HG03159 (cell line): Measurements from ENCODE around the gene ATP9B.

Experiments
- ATAC-seq: cut with Tn5 transposase; IDR thresholded peaks from one replicate; pipeline ENCODE4 v1.9.1; 2021; ENCODE audit warnings: mild to moderate bottlenecking, moderate library complexity; ENCODE audit not compliant: unreplicated experiment

ATP9B gene, protein sequence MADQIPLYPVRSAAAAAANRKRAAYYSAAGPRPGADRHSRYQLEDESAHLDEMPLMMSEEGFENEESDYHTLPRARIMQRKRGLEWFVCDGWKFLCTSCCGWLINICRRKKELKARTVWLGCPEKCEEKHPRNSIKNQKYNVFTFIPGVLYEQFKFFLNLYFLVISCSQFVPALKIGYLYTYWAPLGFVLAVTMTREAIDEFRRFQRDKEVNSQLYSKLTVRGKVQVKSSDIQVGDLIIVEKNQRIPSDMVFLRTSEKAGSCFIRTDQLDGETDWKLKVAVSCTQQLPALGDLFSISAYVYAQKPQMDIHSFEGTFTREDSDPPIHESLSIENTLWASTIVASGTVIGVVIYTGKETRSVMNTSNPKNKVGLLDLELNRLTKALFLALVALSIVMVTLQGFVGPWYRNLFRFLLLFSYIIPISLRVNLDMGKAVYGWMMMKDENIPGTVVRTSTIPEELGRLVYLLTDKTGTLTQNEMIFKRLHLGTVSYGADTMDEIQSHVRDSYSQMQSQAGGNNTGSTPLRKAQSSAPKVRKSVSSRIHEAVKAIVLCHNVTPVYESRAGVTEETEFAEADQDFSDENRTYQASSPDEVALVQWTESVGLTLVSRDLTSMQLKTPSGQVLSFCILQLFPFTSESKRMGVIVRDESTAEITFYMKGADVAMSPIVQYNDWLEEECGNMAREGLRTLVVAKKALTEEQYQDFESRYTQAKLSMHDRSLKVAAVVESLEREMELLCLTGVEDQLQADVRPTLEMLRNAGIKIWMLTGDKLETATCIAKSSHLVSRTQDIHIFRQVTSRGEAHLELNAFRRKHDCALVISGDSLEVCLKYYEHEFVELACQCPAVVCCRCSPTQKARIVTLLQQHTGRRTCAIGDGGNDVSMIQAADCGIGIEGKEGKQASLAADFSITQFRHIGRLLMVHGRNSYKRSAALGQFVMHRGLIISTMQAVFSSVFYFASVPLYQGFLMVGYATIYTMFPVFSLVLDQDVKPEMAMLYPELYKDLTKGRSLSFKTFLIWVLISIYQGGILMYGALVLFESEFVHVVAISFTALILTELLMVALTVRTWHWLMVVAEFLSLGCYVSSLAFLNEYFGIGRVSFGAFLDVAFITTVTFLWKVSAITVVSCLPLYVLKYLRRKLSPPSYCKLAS

GRCh38 chr18:79068937-79069716 is at the start of gene ATP9B:
ATP9B (plus strand) TSS chr18:79069394; CDS start chr18:79069411, 17 bp downstream.
- ATAC-seq = peak; percentile 80

GRCh38 chr18:79019881-79020280 is 49.3 kb upstream of the ATP9B start:
- no peak for ATAC-seq

GRCh38 chr18:79022603-79023002 is 46.6 kb upstream of the ATP9B start:
- ATAC-seq = no peak

- ATAC-seq = no peak
Measured at GRCh38 chr18:79026491-79026890, 42.7 kb upstream of the ATP9B start.

- no peak for ATAC-seq
Measured at GRCh38 chr18:79030680-79031079, 38.5 kb upstream of the ATP9B start.

DNA sequence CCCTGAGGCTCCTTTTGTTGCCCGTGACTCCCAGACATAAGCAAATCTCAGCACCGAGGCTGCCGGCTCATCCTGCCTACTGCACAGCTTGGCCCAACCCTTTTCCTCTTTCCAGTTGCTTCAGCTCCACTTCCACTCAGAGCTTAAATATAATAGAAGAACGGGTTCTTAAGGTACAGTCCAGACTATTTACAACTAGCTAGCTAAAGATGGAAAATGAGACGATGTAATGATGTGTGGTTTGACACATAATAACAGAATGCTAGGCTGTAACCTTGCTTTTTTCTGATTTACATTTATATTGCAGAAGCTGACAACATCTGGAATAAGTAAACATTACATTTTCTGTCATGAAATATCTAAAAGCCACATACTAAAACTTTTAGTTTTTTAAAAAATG is 26.9 kb upstream of the ATP9B start:
- ATAC-seq = no peak

DNA sequence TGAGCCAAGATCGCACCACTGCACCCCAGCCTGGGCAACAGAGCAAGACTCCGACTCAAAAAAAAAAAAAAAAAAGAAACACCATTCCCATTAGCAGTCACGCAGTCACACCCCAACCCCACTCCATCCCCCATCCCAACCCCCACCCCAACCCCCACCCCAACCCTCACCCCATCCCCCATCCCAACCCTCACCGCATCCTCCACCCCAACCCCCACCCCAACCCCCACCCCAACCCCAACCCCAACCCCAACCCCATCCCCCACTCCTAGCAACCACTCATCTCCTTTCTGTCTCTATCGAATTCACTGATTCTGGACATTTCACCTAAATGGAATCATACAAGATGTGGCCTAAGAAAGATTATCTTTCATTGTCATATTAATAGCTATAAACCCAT is 25.9 kb upstream of the ATP9B start:
- no peak for ATAC-seq

DNA sequence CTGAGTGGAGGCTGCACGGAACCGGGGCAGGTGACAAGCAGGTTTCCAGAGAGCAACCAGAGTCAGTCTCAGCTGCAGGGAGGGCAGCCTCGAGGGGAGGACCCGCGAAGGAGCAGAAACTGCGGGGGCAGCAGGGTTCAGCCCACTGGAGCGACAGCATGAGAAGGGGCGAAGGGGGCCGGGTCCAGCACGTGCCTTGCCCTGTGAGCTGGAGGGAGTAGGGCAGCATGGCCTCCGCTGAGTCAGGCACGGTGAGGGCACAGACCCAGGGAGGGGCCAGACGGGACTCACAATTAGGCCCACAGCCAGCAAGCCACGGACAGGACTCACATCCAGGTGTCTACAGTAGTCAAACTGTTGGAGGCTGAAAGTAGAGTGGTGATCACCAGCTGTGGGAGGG is 22.7 kb upstream of the ATP9B start:
- no peak for ATAC-seq

DNA sequence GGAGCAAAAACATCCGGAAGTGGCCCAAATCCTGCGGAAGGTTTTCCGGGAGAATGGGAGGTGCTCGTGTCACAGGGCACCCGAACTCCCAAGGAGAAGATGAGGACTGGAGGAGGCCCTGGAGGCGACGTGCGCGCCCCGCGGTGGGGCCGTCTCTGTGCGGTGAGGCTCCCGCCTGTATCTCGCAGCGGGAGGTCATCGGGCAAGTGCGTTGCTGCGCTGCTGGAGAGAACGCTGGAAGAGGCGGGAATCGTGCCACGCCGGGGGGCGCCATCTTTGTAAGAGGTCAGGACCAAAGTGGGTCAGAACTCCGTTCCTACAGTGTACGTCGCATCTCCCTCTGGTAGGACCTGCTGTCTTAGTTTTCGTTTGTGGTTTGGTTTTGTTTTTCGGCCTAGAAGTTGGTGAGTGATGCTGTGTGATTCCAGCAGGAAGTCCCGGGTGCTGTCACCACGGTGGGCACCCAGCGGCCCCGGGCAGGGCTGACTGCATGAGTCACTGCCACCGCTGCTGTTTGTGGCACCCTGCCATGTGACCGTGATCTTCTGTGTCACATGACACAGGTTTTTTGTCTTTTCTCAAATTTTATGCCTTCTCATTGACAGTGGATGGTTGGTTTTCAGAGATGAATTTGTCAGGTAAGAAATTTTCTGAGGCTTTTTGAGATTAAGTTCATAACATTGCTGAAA is 21.5 kb upstream of the ATP9B start:
- ATAC-seq = no peak

DNA sequence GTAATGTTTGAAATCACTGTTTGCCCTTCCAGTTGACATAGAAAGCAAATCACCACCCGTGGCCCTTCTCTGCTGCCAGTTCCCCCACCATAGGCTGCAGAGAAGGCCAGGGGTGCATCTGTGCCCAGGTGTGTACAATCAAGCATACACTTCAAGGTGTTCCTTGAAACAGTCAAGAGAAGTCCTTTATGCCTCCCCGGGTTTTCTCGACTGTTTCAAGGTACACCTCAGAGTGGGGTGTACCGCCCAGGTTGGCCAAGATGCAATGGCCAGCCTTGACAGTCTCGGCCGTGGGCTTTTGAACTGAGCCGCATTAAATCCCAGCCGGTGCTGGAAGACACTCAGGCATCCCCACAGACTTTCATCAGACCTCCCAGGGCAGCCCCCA is 21.0 kb upstream of the ATP9B start:
- no peak for ATAC-seq

GRCh38 chr18:79049506-79049905 is 19.7 kb upstream of the ATP9B start:
- no peak for ATAC-seq

GRCh38 chr18:79050005-79050404 is 19.2 kb upstream of the ATP9B start:
- ATAC-seq = no peak

- no peak for ATAC-seq
Measured at GRCh38 chr18:79056827-79057367, 12.3 kb upstream of the ATP9B start.

GRCh38 chr18:79058007-79058406 is 11.2 kb upstream of the ATP9B start:
- peak; percentile 91 for ATAC-seq

- no peak for ATAC-seq
Measured at GRCh38 chr18:79062806-79063205, 6.4 kb upstream of the ATP9B start.

DNA sequence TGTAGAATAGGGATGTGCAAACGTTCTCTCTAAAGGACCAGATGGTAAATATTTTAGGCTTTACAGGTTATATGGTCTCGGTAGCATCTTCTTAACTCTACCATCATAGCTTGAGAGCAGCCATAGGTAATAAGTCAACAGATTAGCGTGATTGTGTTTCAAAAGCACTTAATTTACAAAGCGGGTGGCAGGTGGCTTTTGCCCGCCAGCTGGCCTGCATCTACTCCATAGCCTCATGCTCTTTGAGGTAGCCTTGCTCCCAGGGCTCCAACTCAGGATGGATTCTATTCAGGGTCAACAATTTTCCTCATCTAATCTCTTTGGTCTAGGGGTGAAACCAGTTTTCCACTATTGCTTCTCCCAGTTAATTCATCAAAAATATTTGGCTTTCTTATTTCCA is 5.0 kb upstream of the ATP9B start:
- ATAC-seq = no peak

DNA sequence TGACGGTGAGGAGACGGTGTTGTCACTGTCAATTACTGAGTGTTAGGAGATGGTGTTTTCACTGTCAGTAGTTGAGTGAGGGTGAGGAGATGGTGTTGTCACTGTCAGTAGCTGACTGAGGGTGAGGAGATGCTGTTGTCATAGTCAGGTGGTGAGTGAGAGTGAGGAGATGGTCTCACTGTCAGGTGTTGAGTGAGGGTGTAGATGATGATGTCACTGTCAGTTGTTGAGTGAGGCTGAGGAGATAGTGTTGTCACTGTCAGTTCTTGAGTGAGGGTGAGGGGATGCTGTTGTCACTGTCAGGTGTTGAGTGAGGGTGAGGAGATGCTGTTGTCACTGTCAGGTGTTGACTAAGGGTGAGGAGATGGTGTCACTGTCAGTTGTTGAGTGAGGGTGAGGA is 3.4 kb upstream of the ATP9B start:
- ATAC-seq = no peak

- no peak for ATAC-seq
Measured at GRCh38 chr18:79067611-79068010, 1.6 kb upstream of the ATP9B start.

GRCh38 chr18:79068341-79068936 is 755 bp upstream of the ATP9B start:
- peak; percentile 32 for ATAC-seq
